Measurements from ENCODE around the gene MEX3D.

The MEX3D gene

GRCh38 chr19:1592024-1592754, 24.1 kb upstream of the MEX3D start:
- H3K4me3 ChIP-seq (ENCODE audit: low read length) = peak overlapping the region; percentile 99
- peak overlapping the region; percentile 100 for H3K27ac ChIP-seq (ENCODE audit: low read depth, low read length)
- H3K27me3 ChIP-seq (ENCODE audit: insufficient read depth, low read length) = no peaks in the 10 kb centered on the region
- WGBS = under 1% methylated on average over 93 of the region's 94 CpGs
- H3K4me1 ChIP-seq (ENCODE audit: insufficient read depth, low read length) = peaks cover 3% of the 10 kb centered on the region; the same call in 1 of the 2 replicates
- H3K9me3 ChIP-seq (ENCODE audit: insufficient read depth, low read depth, low read length) = no peaks in the 10 kb centered on the region
- H3K36me3 ChIP-seq (ENCODE audit: insufficient read depth, low read length) = peaks cover 15% of the 10 kb centered on the region
- H3K9ac ChIP-seq (ENCODE audit: low read depth, low read length) = peak overlapping the region; percentile 100

GRCh38 chr19:1591421-1592023, 23.4 kb upstream of the MEX3D start:
- H3K9me3 ChIP-seq (ENCODE audit: insufficient read depth, low read depth, low read length) = no peaks in the 10 kb centered on the region
- no peaks in the 10 kb centered on the region for H3K27me3 ChIP-seq (ENCODE audit: insufficient read depth, low read length)
- 5% methylated on average over 31 of the region's 31 CpGs for WGBS
- peak overlapping the region; percentile 100 for H3K27ac ChIP-seq (ENCODE audit: low read depth, low read length)
- peaks cover 3% of the 10 kb centered on the region; the same call in 1 of the 2 replicates for H3K4me1 ChIP-seq (ENCODE audit: insufficient read depth, low read length)
- H3K9ac ChIP-seq (ENCODE audit: low read depth, low read length) = peak overlapping the region; percentile 100
- peak overlapping the region; percentile 99 for H3K4me3 ChIP-seq (ENCODE audit: low read length)
- H3K36me3 ChIP-seq (ENCODE audit: insufficient read depth, low read length) = peaks cover 10% of the 10 kb centered on the region

- H3K36me3 ChIP-seq (ENCODE audit: insufficient read depth, low read length) = peaks cover 13% of the 10 kb centered on the region
- no peaks in the 10 kb centered on the region for H3K27me3 ChIP-seq (ENCODE audit: insufficient read depth, low read length)
- H3K4me3 ChIP-seq (ENCODE audit: low read length) = peak overlapping the region; percentile 99
- peaks cover 3% of the 10 kb centered on the region; the same call in 1 of the 2 replicates for H3K4me1 ChIP-seq (ENCODE audit: insufficient read depth, low read length)
- no peaks in the 10 kb centered on the region for H3K9me3 ChIP-seq (ENCODE audit: insufficient read depth, low read depth, low read length)
- WGBS = 41% methylated on average over 10 of the region's 10 CpGs
- H3K27ac ChIP-seq (ENCODE audit: low read depth, low read length) = peak overlapping the region; percentile 100
- H3K9ac ChIP-seq (ENCODE audit: low read depth, low read length) = peak overlapping the region; percentile 100
Observed at GRCh38 chr19:1590641-1591397, 22.7 kb upstream of the MEX3D start.

- Histone ChIP-seq H3K9ac (ENCODE audit: low read depth, low read length) (no peak overlapping the region), H3K9me3 (ENCODE audit: insufficient read depth, low read depth, low read length) (no peaks in the 10 kb centered on the region), H3K27ac (ENCODE audit: low read depth, low read length) (no peak overlapping the region), H3K4me1 (ENCODE audit: insufficient read depth, low read length) (peaks cover 3% of the 10 kb centered on the region; the same call in 1 of the 2 replicates), H3K27me3 (ENCODE audit: insufficient read depth, low read length) (no peaks in the 10 kb centered on the region), H3K36me3 (ENCODE audit: insufficient read depth, low read length) (peaks cover 32% of the 10 kb centered on the region), H3K4me3 (ENCODE audit: low read length) (no peak overlapping the region)
- WGBS = 89% methylated on average over 9 of the region's 9 CpGs
Observed at GRCh38 chr19:1587872-1588271, 19.7 kb upstream of the MEX3D start.

GRCh38 chr19:1585243-1585580, 17.1 kb upstream of the MEX3D start:
- 97% methylated on average over 13 of the region's 13 CpGs for WGBS
- Histone ChIP-seq H3K9ac (ENCODE audit: low read depth, low read length) (no peak overlapping the region), H3K4me3 (ENCODE audit: low read length) (peak overlapping the region; percentile 52; the same call in 1 of the 2 replicates), H3K4me1 (ENCODE audit: insufficient read depth, low read length) (no peaks in the 10 kb centered on the region), H3K36me3 (ENCODE audit: insufficient read depth, low read length) (peaks cover 59% of the 10 kb centered on the region), H3K9me3 (ENCODE audit: insufficient read depth, low read depth, low read length) (no peaks in the 10 kb centered on the region), H3K27ac (ENCODE audit: low read depth, low read length) (no peak overlapping the region), H3K27me3 (ENCODE audit: insufficient read depth, low read length) (no peaks in the 10 kb centered on the region)

GRCh38 chr19:1584500-1585242, 16.5 kb upstream of the MEX3D start:
- no peaks in the 10 kb centered on the region for H3K27me3 ChIP-seq (ENCODE audit: insufficient read depth, low read length)
- no peaks in the 10 kb centered on the region for H3K4me1 ChIP-seq (ENCODE audit: insufficient read depth, low read length)
- H3K27ac ChIP-seq (ENCODE audit: low read depth, low read length) = no peak overlapping the region
- H3K36me3 ChIP-seq (ENCODE audit: insufficient read depth, low read length) = peaks cover 63% of the 10 kb centered on the region
- peak overlapping the region; percentile 52 for H3K4me3 ChIP-seq (ENCODE audit: low read length)
- peak overlapping the region; percentile 50; the same call in 1 of the 2 replicates for H3K9ac ChIP-seq (ENCODE audit: low read depth, low read length)
- no peaks in the 10 kb centered on the region for H3K9me3 ChIP-seq (ENCODE audit: insufficient read depth, low read depth, low read length)
- 97% methylated on average over 87 of the region's 87 CpGs for WGBS

GRCh38 chr19:1582201-1582600, 14.1 kb upstream of the MEX3D start:
- no peaks in the 10 kb centered on the region for H3K9me3 ChIP-seq (ENCODE audit: insufficient read depth, low read depth, low read length)
- no peaks in the 10 kb centered on the region for H3K27me3 ChIP-seq (ENCODE audit: insufficient read depth, low read length)
- WGBS = 92% methylated on average over 9 of the region's 9 CpGs
- peaks cover 82% of the 10 kb centered on the region for H3K36me3 ChIP-seq (ENCODE audit: insufficient read depth, low read length)
- no peak overlapping the region for H3K27ac ChIP-seq (ENCODE audit: low read depth, low read length)
- H3K4me3 ChIP-seq (ENCODE audit: low read length) = no peak overlapping the region
- H3K4me1 ChIP-seq (ENCODE audit: insufficient read depth, low read length) = no peaks in the 10 kb centered on the region
- H3K9ac ChIP-seq (ENCODE audit: low read depth, low read length) = no peak overlapping the region

GRCh38 chr19:1580957-1581356, 12.8 kb upstream of the MEX3D start:
- 96% methylated on average over 22 of the region's 22 CpGs for WGBS

GRCh38 chr19:1580382-1580781, 12.3 kb upstream of the MEX3D start:
- Histone ChIP-seq H3K36me3 (ENCODE audit: insufficient read depth, low read length) (peaks cover 81% of the 10 kb centered on the region), H3K9ac (ENCODE audit: low read depth, low read length) (no peak overlapping the region), H3K27me3 (ENCODE audit: insufficient read depth, low read length) (no peaks in the 10 kb centered on the region), H3K4me1 (ENCODE audit: insufficient read depth, low read length) (no peaks in the 10 kb centered on the region), H3K9me3 (ENCODE audit: insufficient read depth, low read depth, low read length) (no peaks in the 10 kb centered on the region), H3K27ac (ENCODE audit: low read depth, low read length) (no peak overlapping the region), H3K4me3 (ENCODE audit: low read length) (no peak overlapping the region)
- 96% methylated on average over 20 of the region's 20 CpGs for WGBS

More at GRCh38 chr19:1580957-1581356, 12.8 kb upstream of the MEX3D start:
- no peaks in the 10 kb centered on the region for H3K9me3 ChIP-seq (ENCODE audit: insufficient read depth, low read depth, low read length)
- H3K27me3 ChIP-seq (ENCODE audit: insufficient read depth, low read length) = no peaks in the 10 kb centered on the region
- H3K36me3 ChIP-seq (ENCODE audit: insufficient read depth, low read length) = peaks cover 85% of the 10 kb centered on the region
- H3K4me1 ChIP-seq (ENCODE audit: insufficient read depth, low read length) = no peaks in the 10 kb centered on the region
- H3K9ac ChIP-seq (ENCODE audit: low read depth, low read length) = no peak overlapping the region
- no peak overlapping the region for H3K4me3 ChIP-seq (ENCODE audit: low read length)
- H3K27ac ChIP-seq (ENCODE audit: low read depth, low read length) = no peak overlapping the region

- WGBS = 94% methylated on average over 20 of the region's 20 CpGs
- Histone ChIP-seq H3K27ac (ENCODE audit: low read depth, low read length) (no peak overlapping the region), H3K27me3 (ENCODE audit: insufficient read depth, low read length) (no peaks in the 10 kb centered on the region), H3K4me1 (ENCODE audit: insufficient read depth, low read length) (no peaks in the 10 kb centered on the region), H3K36me3 (ENCODE audit: insufficient read depth, low read length) (peaks cover 74% of the 10 kb centered on the region), H3K9me3 (ENCODE audit: insufficient read depth, low read depth, low read length) (no peaks in the 10 kb centered on the region), H3K9ac (ENCODE audit: low read depth, low read length) (no peak overlapping the region), H3K4me3 (ENCODE audit: low read length) (no peak overlapping the region)
Observed at GRCh38 chr19:1579222-1579621, 11.1 kb upstream of the MEX3D start.
